ENCODE data around the gene TWNK.

DNA sequence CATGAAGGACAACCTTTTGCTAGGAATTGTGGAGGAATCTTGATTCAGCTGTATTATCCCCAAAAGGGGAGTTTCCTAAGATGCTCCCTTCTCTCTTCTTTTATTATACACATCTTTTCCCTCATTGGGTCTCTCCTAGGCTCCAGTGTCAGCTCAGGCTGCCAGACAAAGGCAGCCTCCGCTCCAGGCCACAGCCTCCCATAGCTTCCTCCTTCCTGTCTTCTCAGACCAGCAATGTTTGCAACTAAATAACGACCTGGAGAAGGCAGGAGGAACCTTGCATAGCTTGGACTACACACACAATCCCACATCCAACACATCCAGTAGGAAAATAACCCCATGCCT is 56.0 kb downstream of the TWNK start:
- TF ChIP-seq, protein P1, sequence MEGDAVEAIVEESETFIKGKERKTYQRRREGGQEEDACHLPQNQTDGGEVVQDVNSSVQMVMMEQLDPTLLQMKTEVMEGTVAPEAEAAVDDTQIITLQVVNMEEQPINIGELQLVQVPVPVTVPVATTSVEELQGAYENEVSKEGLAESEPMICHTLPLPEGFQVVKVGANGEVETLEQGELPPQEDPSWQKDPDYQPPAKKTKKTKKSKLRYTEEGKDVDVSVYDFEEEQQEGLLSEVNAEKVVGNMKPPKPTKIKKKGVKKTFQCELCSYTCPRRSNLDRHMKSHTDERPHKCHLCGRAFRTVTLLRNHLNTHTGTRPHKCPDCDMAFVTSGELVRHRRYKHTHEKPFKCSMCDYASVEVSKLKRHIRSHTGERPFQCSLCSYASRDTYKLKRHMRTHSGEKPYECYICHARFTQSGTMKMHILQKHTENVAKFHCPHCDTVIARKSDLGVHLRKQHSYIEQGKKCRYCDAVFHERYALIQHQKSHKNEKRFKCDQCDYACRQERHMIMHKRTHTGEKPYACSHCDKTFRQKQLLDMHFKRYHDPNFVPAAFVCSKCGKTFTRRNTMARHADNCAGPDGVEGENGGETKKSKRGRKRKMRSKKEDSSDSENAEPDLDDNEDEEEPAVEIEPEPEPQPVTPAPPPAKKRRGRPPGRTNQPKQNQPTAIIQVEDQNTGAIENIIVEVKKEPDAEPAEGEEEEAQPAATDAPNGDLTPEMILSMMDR (IDR thresholded peaks at IDR 0.05): no peak
- TF ChIP-seq POLR2A (IDR thresholded peaks at IDR 0.05): no peak
